C1 segment of cervical spinal cord (tissue), 14 donors: Measurements from ENCODE around the gene HMBS.
"Not testable (repeated sequence)": the region's sequence is repeated elsewhere in the genome, so short reads cannot be mapped to it uniquely, and the experiment has no call there.

Experiments
- DNase-seq, 14 donors: peaks; one replicate each; lab custom pipeline; 2025; lab: John Stamatoyannopoulos, UW

HMBS gene

GRCh38 chr11:119118227-119118626, 33.5 kb downstream of the HMBS start:
- DNase-seq = no peak

- no peak for DNase-seq
These were observed 34.3 kb downstream of the HMBS start for GRCh38 chr11:119118946-119119345.

- DNase-seq = peak in 1 of 14 donors; percentile 62
These were observed 35.9 kb downstream of the HMBS start for GRCh38 chr11:119120639-119121007.

- DNase-seq = peak; percentile 93 to 100 (median 99)
These were observed 36.5 kb downstream of the HMBS start, which contains the start of gene HINFP for GRCh38 chr11:119121008-119121810. Gene HINFP, plus strand, starts transcription at chr11:119121580. Its CDS starts 5,365 bp downstream, at chr11:119126945.

GRCh38 chr11:119121811-119122124, 37.1 kb downstream of the HMBS start:
- DNase-seq = no peak

- DNase-seq = no peak
These were observed 41.1 kb downstream of the HMBS start for GRCh38 chr11:119125821-119126220.

- no peak for DNase-seq
These were observed 42.1 kb downstream of the HMBS start for GRCh38 chr11:119126675-119127268.

GRCh38 chr11:119130662-119131061, 46.0 kb downstream of the HMBS start:
- no peak for DNase-seq

GRCh38 chr11:119134389-119134978, 49.8 kb downstream of the HMBS start:
- peak in 1 of 14 donors; percentile 2 for DNase-seq

GRCh38 chr11:119139276-119139675, 54.6 kb downstream of the HMBS start:
- DNase-seq = not testable (repeated sequence)
